HL-60 (cell line): Measurements from ENCODE around the gene CD300C.

ENCODE experiments used
- CTCF ChIP-seq: IDR thresholded peaks from one replicate; pipeline ENCODE4 v1.5.1; 2011; ENCODE audit warnings: low read length, control low read depth, inconsistent platforms; ENCODE audit not compliant: insufficient read depth
- GABPA ChIP-seq: IDR thresholded peaks from 2 replicates; pipeline ENCODE4 v1.6.1; 2012; ENCODE audit warnings: low read depth
- REST ChIP-seq: IDR thresholded peaks from 2 replicates; pipeline ENCODE4 v1.6.1; 2012; ENCODE audit warnings: low read depth; ENCODE audit not compliant: insufficient replicate concordance

GRCh38 chr17:74491626-74492025, 54.3 kb downstream of the CD300C start:
- TF ChIP-seq CTCF: no peak
- no peak for TF ChIP-seq GABPA
- TF ChIP-seq REST: no peak
